ENCODE results near the gene ASCL4. TPM values are rescaled to one million over a fixed set of nuclear protein-coding genes. Genes with fewer than 3 reads are reported as not detected.

The ASCL4 gene
- total RNA-seq, 1 donor from 2014 or later, result not detected

GRCh38 chr12:107778383-107779025 lies 4.0 kb downstream of the ASCL4 start:
- TF ChIP-seq CTCF (IDR thresholded peaks at IDR 0.05; ENCODE audit: partially characterized antibody, unreplicated experiment), result no peak
- Mint-ChIP-seq H3K4me1 (ENCODE audit: low read depth, unreplicated experiment) (no peaks in the 10 kb centered on the region), H3K36me3 (ENCODE audit: unreplicated experiment) (no peaks in the 10 kb centered on the region), H3K4me3 (ENCODE audit: unreplicated experiment) (no peak overlapping the region), H3K27me3 (ENCODE audit: unreplicated experiment) (peaks cover 4% of the 10 kb centered on the region), H3K27ac (ENCODE audit: unreplicated experiment) (no peak overlapping the region), H3K9me3 (ENCODE audit: unreplicated experiment) (no peaks in the 10 kb centered on the region)
- DNase-seq, result no peak

- Mint-ChIP-seq H3K9me3 (ENCODE audit: unreplicated experiment) (no peaks in the 10 kb centered on the region), H3K27ac (ENCODE audit: unreplicated experiment) (no peak overlapping the region), H3K4me3 (ENCODE audit: unreplicated experiment) (no peak overlapping the region), H3K36me3 (ENCODE audit: unreplicated experiment) (no peaks in the 10 kb centered on the region), H3K4me1 (ENCODE audit: low read depth, unreplicated experiment) (no peaks in the 10 kb centered on the region), H3K27me3 (ENCODE audit: unreplicated experiment) (peaks cover 4% of the 10 kb centered on the region)
- no peak for TF ChIP-seq CTCF (IDR thresholded peaks at IDR 0.05; ENCODE audit: partially characterized antibody, unreplicated experiment)
- no peak for DNase-seq
These were observed 4.8 kb downstream of the ASCL4 start for GRCh38 chr12:107779077-107779831.

GRCh38 chr12:107780298-107780697 lies 5.8 kb downstream of the ASCL4 start:
- H3K36me3 Mint-ChIP-seq (ENCODE audit: unreplicated experiment), result no peaks in the 10 kb centered on the region
- H3K27ac Mint-ChIP-seq (ENCODE audit: unreplicated experiment), result no peak overlapping the region
- no peak for DNase-seq
- H3K4me3 Mint-ChIP-seq (ENCODE audit: unreplicated experiment), result no peak overlapping the region
- H3K4me1 Mint-ChIP-seq (ENCODE audit: low read depth, unreplicated experiment), result no peaks in the 10 kb centered on the region
- no peaks in the 10 kb centered on the region for H3K27me3 Mint-ChIP-seq (ENCODE audit: unreplicated experiment)
- H3K9me3 Mint-ChIP-seq (ENCODE audit: unreplicated experiment), result no peaks in the 10 kb centered on the region
- TF ChIP-seq CTCF (IDR thresholded peaks at IDR 0.05; ENCODE audit: partially characterized antibody, unreplicated experiment), result no peak

GRCh38 chr12:107782067-107782466 lies 7.6 kb downstream of the ASCL4 start:
- no peak for TF ChIP-seq CTCF (IDR thresholded peaks at IDR 0.05; ENCODE audit: partially characterized antibody, unreplicated experiment)
- no peaks in the 10 kb centered on the region for H3K9me3 Mint-ChIP-seq (ENCODE audit: unreplicated experiment)
- no peak overlapping the region for H3K27ac Mint-ChIP-seq (ENCODE audit: unreplicated experiment)
- no peak overlapping the region for H3K4me3 Mint-ChIP-seq (ENCODE audit: unreplicated experiment)
- no peaks in the 10 kb centered on the region for H3K36me3 Mint-ChIP-seq (ENCODE audit: unreplicated experiment)
- DNase-seq, result no peak
- no peaks in the 10 kb centered on the region for H3K27me3 Mint-ChIP-seq (ENCODE audit: unreplicated experiment)
- H3K4me1 Mint-ChIP-seq (ENCODE audit: low read depth, unreplicated experiment), result no peaks in the 10 kb centered on the region
